ENCODE measurements around the gene PTGIS. TPM values are rescaled to one million over a fixed set of nuclear protein-coding genes. Genes with fewer than 3 reads are reported as not detected.
A peak's percentile ranks its signal among the peaks of the same experiment; 100 is the strongest.
"Not testable (repeated sequence)": the region's sequence is repeated elsewhere in the genome, so short reads cannot be mapped to it uniquely, and the experiment has no call there.

PTGIS gene
- total and polyA plus RNA-seq, 2 donors (not counting 3 experiments of a cell fraction or from before 2014, with no cell fraction given): 6.2 to 11.8 TPM

DNA sequence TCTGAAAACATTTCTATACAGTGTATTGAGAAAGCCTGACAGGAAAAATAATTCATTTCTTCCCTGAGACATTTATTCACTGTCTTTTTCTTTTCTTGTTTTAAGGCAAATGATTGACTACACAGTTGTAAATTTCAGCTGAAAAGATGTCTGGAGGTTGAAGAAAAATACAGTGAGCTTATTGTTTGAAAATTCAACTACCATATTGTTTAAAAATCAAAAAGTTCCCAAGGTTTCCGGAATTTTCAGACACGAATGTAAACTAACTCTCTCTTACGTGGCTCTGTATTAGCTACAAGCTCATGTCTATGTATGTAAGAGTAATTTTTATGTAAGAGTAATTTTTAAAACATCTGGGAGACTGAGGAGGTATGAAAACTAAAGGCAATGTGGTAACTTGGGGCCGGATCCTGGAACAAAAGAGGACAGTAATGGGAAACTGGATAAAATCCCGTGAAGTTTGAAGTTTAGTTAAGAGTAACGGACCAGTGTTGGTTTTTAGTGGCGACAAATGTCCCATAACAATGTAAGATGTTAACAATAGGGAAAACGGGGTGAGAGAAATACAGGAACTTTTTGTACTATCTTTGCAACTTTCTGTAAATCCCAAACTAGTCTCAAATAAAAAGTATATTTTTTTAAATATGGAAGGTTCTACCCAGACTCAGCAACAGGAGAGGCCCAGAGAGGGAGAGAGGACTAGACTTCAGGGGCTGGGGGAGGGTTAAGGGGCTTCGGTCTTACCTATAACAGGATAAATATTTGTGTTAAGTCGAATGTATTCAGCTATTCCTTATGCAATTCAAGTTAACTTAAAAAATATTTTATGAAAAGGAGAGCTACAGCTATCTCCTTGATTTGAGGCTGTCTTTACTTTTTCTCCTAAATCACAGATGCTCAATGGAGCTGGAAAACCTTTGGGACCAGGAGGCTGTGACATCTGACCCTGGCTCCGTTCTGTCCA is 1.3 kb downstream of the PTGIS start:
- Histone ChIP-seq H3K27me3 (ENCODE audit: control insufficient read depth in 2 of 2, insufficient read depth in 2 of 2, low read length in 2 of 2) (no peaks in the 10 kb centered on the region), H3K36me3 (ENCODE audit: control insufficient read depth in 2 of 2, extremely low read depth in 1 of 2, insufficient read depth in 2 of 2, low read length in 2 of 2) (no peaks in the 10 kb centered on the region), H3K9ac (replicated peaks; ENCODE audit: extremely low read depth, insufficient read depth, low read length) (peak overlapping the region; percentile 54), H3K9me3 (replicated peaks; ENCODE audit: control insufficient read depth, insufficient read depth, low read length) (no peaks in the 10 kb centered on the region), H4K20me1 (replicated peaks; ENCODE audit: control insufficient read depth, extremely low read depth, insufficient read depth, low read length) (no peaks in the 10 kb centered on the region), H3K27ac (ENCODE audit: insufficient read depth, low read depth, low read length) (no peak overlapping the region), H3K4me3 (replicated peaks in 1 of 3; ENCODE audit: insufficient read depth in 1 of 3, low read depth in 1 of 3, low read length in 3 of 3) (peak overlapping the region in 2 of 3 experiments; percentile 8 to 36), H3K9me1 (replicated peaks; ENCODE audit: control insufficient read depth, extremely low read depth, insufficient read depth, low read length) (no peaks in the 10 kb centered on the region), H2AFZ (ENCODE audit: low read depth, low read length) (no peak overlapping the region), H3K79me2 (ENCODE audit: control insufficient read depth, insufficient read depth, low read length) (no peaks in the 10 kb centered on the region), H3K4me2 (ENCODE audit: insufficient read depth, low read length) (peak overlapping the region; percentile 71), H3K4me1 (ENCODE audit: control insufficient read depth, extremely low read depth, insufficient read depth, low read length) (peaks cover 34% of the 10 kb centered on the region)
- FAIRE-seq (peak; percentile 77), DNase-seq (ENCODE audit: low read depth, low spot score) (peak; percentile 45)
- intact Hi-C loops (cut with micrococcal nuclease): loop anchor here (10.0 kb wide), 1 partner anchor 468 kb away; no protein-coding TSS in a partner anchor
- TF ChIP-seq POLR2AphosphoS5 (IDR thresholded peaks at IDR 0.05; ENCODE audit: insufficient read depth, low read depth, low read length): no peak
- TF ChIP-seq, protein P1, sequence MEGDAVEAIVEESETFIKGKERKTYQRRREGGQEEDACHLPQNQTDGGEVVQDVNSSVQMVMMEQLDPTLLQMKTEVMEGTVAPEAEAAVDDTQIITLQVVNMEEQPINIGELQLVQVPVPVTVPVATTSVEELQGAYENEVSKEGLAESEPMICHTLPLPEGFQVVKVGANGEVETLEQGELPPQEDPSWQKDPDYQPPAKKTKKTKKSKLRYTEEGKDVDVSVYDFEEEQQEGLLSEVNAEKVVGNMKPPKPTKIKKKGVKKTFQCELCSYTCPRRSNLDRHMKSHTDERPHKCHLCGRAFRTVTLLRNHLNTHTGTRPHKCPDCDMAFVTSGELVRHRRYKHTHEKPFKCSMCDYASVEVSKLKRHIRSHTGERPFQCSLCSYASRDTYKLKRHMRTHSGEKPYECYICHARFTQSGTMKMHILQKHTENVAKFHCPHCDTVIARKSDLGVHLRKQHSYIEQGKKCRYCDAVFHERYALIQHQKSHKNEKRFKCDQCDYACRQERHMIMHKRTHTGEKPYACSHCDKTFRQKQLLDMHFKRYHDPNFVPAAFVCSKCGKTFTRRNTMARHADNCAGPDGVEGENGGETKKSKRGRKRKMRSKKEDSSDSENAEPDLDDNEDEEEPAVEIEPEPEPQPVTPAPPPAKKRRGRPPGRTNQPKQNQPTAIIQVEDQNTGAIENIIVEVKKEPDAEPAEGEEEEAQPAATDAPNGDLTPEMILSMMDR (IDR thresholded peaks at IDR 0.05; ENCODE audit: extremely low read depth in 1 of 2, insufficient read depth in 1 of 2, low read depth in 1 of 2, low read length in 2 of 2): no peak
- TF ChIP-seq GATA2 (IDR thresholded peaks at IDR 0.05; ENCODE audit: insufficient read depth, insufficient read length, low read depth, low read length): no peak
- no peak for TF ChIP-seq MYC (IDR thresholded peaks at IDR 0.05; ENCODE audit: low read depth, low read length)
- TF ChIP-seq POLR2A (IDR thresholded peaks at IDR 0.05; ENCODE audit: low read depth, low read length): no peak
- TF ChIP-seq EZH2 (IDR thresholded peaks at IDR 0.05; ENCODE audit: borderline replicate concordance, low read depth, low read length, severe bottlenecking): no peak
- TF ChIP-seq FOS (IDR thresholded peaks at IDR 0.05; ENCODE audit: borderline replicate concordance, insufficient read depth, low read length): no peak
- no peak for TF ChIP-seq JUN (IDR thresholded peaks at IDR 0.05; ENCODE audit: borderline replicate concordance, insufficient read depth, insufficient read length, low read depth)
- TF ChIP-seq, protein P2, sequence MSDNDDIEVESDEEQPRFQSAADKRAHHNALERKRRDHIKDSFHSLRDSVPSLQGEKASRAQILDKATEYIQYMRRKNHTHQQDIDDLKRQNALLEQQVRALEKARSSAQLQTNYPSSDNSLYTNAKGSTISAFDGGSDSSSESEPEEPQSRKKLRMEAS (IDR thresholded peaks at IDR 0.05; ENCODE audit: insufficient read depth, insufficient read length): no peak
- dilution Hi-C loops (cut with MboI; ENCODE audit: extremely low pct_ligation_motif_present, low sequenced_read_pairs): no loop called here
- BruUV-seq (replicated peaks): no TSS peak
- POLR2A ChIA-PET: no interaction called here
- CTCF ChIA-PET: interaction anchor here (1.0 to 2.9 kb wide), 4 partner anchors 10 to 44 kb away, joined by 3 to 13 read pairs (median 6); no protein-coding TSS in a partner anchor

DNA sequence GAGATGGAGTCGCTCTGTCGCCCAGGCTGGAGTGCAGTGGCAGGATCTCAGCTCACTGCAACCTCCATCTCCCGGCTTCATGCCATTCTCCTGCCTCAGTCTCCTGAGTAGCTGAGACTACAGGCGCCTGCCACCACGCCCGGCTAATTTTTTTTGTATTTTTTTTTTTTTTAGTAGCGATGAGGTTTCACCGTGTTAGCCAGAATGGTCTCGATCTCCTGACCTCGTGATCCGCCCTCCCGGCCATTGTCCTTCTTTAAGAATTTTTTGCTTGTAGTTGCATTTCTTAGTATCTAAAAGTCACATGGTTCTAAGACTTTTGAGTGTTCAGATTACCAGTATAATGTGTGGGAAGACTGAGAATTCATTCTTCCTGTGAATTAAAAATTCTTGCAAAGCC is 2.9 kb downstream of the PTGIS start:
- FAIRE-seq; H3K27me3 ChIP-seq (ENCODE audit: control insufficient read depth in 2 of 2, insufficient read depth in 2 of 2, low read length in 2 of 2); H3K4me2 ChIP-seq (ENCODE audit: insufficient read depth, low read length); H3K27ac ChIP-seq (ENCODE audit: insufficient read depth, low read depth, low read length); H3K36me3 ChIP-seq (ENCODE audit: control insufficient read depth in 2 of 2, extremely low read depth in 1 of 2, insufficient read depth in 2 of 2, low read length in 2 of 2); H3K9me1 ChIP-seq (replicated peaks; ENCODE audit: control insufficient read depth, extremely low read depth, insufficient read depth, low read length); H3K79me2 ChIP-seq (ENCODE audit: control insufficient read depth, insufficient read depth, low read length); H3K9ac ChIP-seq (replicated peaks; ENCODE audit: extremely low read depth, insufficient read depth, low read length); DNase-seq (ENCODE audit: low read depth, low spot score); H2AFZ ChIP-seq (ENCODE audit: low read depth, low read length); H4K20me1 ChIP-seq (replicated peaks; ENCODE audit: control insufficient read depth, extremely low read depth, insufficient read depth, low read length); H3K4me3 ChIP-seq (replicated peaks in 1 of 3; ENCODE audit: insufficient read depth in 1 of 3, low read depth in 1 of 3, low read length in 3 of 3); H3K9me3 ChIP-seq (replicated peaks; ENCODE audit: control insufficient read depth, insufficient read depth, low read length); BruUV-seq (replicated peaks); dilution Hi-C loops (cut with MboI; ENCODE audit: extremely low pct_ligation_motif_present, low sequenced_read_pairs): not testable (repeated sequence)
- ChIA-PET POLR2A (interaction anchor here (1.2 kb wide), 1 partner anchor 9 kb away, joined by 4 read pairs; no protein-coding TSS in a partner anchor), CTCF (interaction anchor here (0.8 to 2.9 kb wide), 6 partner anchors 8 to 56 kb away, joined by 3 to 11 read pairs (median 4); no protein-coding TSS in a partner anchor)
- H3K4me1 ChIP-seq (ENCODE audit: control insufficient read depth, extremely low read depth, insufficient read depth, low read length): peaks cover 46% of the 10 kb centered on the region
- intact Hi-C loops (cut with micrococcal nuclease): loop anchor here (10.0 kb wide), 1 partner anchor 470 kb away; no protein-coding TSS in a partner anchor
